ENCODE data around the gene KIF18B.
A peak's percentile ranks its signal among the peaks of the same experiment; 100 is the strongest.

The KIF18B gene

GRCh38 chr17:44905006-44906000 lies 42.3 kb downstream of the KIF18B start:
- DNase-seq (ENCODE audit: low spot score) = no peak

DNA sequence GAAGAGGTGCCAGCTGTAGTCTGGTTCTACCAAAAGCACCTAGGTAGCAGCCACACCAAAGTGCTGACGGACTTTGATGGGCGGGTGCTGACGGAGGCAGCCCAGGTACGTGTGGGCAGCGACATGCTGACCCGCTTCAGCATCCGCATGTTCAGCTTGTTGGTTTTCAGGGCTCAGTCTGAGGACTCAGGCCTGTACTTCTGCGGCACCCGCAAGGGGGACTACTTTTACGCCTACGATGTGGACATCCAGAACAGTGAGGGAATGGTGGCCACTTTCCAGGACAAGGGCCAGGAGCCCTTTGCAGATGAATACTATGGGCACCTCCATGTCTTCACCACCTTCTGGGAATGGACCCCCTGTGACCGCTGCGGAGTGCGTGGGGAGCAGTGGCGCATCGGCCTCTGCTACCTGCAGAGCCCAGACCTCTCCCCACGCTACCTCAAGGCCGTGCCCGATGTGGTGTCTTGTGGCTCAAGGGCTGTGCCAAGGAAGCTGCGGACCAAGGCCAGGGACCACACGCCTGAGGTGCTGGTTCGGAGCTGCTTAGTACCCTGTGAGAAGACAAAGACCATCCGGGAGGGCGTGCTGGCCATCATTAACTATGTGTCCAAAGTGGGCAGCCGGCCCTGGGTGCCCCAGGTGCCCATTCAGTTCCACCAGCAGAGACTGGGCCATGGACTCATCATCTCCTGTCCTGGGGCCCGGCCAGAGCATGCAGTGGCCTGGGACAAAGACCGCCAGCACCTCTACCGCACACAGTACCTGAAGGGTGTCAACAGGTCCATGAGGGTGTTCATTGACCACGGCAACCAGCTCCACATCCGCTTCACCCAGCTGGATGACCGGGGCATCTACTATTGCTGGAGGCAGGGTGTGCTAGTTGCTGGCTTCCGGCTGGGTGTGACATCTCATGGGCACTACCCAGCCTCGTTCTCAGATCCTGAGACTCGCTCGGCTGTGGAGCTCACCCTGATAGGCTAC lies 43.3 kb downstream of the KIF18B start:
- no peak for DNase-seq (ENCODE audit: low spot score)

DNA sequence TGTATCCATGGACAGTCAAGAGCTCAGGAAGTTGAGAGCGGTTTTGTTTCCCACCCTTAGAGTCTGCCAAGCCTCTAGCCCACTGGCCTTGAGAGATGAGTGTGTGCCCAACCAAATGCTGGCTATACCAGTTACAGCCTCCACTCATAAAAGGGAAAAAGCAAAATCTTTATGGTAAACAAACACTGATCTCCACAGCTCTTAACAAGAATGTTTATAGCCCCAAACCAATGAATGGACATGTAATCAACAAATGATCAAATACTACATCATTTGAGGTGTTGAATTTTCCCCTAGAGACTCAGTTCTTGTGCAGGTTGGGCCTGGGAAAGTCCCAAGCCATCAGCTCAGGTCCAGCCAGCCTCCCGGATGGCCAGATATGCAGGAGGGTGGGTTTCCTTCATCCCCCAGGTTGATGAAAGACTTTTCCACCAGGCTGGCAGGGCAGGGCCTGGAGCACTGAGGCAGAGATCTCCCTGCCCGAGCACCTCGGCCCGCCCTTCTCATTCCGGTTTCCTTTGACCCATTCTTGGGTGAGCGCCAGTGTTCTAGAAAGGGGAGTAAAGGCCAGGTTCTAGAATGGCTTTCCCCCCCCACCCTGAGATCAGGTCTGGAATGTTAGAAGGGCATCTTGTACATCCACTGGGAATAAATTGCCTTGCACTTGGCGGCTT lies 44.4 kb downstream of the KIF18B start:
- no peak for DNase-seq (ENCODE audit: low spot score)

DNA sequence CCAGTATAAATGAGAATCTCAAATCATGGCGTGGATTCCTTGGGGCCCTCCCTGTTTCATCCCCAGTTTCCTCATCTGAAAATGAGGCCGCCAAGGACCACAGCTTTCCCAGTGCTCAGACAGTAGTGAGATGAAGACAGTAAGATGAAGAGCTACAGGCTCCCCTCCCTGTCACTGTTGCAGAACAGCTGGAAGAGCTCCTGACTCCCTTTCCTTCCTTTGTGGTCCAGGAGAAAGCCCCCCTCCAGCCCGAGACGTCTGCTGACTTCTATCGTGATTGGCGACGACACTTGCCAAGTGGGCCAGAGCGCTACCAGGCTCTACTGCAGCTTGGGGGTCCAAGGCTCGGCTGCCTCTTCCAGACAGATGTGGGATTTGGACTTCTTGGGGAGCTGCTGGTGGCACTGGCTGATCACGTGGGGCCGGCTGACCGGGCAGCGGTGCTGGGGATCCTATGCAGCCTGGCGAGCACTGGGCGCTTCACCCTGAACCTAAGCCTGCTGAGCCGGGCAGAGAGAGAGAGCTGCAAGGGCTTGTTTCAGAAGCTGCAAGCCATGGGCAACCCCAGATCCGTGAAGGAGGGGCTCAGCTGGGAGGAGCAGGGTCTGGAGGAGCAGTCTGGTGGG lies 45.3 kb downstream of the KIF18B start:
- no peak for DNase-seq (ENCODE audit: low spot score)

DNA sequence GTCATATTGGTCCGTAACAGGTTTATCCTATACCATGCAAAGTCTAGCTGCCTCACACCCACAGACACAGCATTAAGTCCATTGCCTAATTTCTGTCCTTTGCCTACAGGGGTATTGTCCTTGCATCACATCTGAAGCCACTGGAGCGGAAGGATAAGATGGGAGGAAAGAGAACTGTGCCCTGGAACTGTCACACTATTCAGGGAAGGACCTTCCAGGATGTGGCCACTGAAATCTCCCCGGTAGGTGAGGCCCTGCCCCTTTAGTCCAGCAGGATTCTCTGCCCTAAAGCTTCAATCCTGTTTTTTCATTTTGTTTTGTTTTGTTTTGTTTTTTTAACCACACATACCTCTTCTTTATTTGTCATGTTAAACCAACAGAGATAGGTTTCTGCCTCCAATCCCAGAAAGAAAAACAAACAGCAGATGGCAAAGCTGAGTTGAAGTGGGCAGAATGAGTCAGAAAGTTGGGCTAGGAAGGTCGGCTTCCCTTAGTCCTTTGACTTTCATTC lies 46.1 kb downstream of the KIF18B start:
- peak; percentile 54 for DNase-seq (ENCODE audit: low spot score)

DNA sequence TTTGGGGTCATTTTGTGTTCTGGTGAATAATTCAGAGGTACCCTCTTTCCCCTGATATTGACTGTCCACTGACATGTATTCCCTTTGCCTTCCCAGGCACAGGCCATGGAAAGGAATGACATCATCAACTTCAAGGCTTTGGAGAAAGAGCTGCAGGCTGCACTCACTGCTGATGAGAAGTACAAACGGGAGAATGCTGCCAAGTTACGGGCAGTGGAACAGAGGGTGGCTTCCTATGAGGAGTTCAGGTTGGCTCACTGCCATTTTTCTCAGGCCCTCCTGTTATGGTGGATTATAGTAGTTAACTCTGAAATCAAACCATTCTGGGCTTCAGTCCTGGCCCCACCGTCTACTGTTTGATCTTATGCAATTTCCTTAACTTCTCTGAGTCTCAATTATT lies 46.7 kb downstream of the KIF18B start:
- peak; percentile 45 for DNase-seq (ENCODE audit: low spot score)

DNA sequence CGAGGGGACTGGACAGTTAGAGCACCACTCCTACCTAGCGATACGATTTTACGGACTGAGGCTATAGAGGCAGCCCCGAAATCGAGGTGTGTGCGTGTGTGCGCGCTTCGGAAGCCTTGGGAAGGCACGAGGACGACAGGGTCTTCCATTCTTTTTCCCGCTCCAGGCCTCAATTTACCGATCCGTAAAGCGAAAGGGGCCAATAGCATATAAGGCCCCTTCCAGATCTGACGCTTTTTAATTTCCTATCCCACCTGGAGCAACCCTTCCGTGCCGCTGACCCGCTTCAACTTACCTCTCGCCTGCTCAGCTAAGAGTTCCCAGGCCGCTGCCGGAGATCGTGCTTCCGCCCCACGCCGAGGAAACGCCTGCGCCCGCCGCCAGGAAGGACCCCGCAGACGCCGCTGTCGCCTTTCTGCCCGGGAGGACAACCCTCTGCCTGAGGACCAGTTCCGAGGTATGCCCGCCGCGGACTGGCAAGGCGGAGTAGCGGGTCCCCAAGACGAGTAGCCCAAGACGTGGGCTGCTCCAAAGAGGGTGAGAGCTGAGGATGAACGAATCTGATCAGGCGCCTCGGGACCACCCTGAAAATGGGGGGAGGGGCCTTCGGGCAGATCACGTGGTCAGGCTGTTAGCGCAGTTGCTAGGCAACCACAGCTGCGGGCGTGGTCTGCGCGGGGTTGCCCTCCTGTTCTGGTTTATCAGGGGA lies 48.3 kb downstream of the KIF18B start, which contains the start of gene EFTUD2:
Gene EFTUD2 (minus strand): TSS at position 372 of the 709 bp plus-strand sequence. CDS start 4,924 bp downstream, outside the sequence.
- DNase-seq (ENCODE audit: low spot score) = peak; percentile 95

- DNase-seq (ENCODE audit: low spot score) = no peak
These were observed 48.9 kb downstream of the KIF18B start for GRCh38 chr17:44898768-44899073.

DNA sequence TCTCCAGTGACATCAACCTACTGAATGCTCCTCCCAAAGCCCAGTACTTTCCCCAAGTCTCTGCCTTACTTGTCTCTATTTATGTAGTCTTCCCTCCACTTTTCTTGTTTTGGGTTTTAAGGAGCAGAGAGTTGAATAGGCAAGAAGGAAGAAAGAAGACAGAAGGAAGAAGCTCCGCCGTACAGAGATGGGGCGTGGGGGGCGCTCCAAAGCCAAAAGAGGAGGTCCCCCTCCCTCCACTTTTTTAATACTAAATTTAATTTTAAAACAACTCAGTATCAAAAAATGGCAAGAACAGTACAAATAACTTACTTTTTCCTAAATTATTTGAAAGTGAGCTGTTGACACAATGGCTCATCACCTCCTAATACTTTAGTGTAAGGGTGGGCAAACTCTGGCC lies 52.9 kb downstream of the KIF18B start:
- DNase-seq (ENCODE audit: low spot score) = no peak

DNA sequence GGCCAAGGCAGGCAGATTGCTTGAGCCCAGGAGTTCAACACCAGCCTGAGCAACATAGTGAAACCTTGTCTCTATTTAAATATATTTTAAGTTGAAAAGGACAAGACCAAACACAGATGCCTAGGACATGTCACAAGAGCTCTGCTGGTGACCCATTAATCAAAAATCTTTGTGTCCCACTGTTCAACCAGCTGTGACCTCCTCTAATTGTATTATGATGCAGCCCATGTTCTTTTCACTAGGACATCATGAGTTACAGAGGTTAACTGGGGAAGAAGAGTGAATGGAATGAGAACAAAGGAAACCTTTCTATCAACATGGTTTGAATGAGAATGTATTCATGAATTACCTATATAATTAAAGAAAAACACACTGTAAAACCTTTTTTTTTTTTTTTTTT lies 55.3 kb downstream of the KIF18B start:
- DNase-seq (ENCODE audit: low spot score) = no peak

- no peak for DNase-seq (ENCODE audit: low spot score)
These were observed 58.6 kb downstream of the KIF18B start for GRCh38 chr17:44889003-44889402.

DNA sequence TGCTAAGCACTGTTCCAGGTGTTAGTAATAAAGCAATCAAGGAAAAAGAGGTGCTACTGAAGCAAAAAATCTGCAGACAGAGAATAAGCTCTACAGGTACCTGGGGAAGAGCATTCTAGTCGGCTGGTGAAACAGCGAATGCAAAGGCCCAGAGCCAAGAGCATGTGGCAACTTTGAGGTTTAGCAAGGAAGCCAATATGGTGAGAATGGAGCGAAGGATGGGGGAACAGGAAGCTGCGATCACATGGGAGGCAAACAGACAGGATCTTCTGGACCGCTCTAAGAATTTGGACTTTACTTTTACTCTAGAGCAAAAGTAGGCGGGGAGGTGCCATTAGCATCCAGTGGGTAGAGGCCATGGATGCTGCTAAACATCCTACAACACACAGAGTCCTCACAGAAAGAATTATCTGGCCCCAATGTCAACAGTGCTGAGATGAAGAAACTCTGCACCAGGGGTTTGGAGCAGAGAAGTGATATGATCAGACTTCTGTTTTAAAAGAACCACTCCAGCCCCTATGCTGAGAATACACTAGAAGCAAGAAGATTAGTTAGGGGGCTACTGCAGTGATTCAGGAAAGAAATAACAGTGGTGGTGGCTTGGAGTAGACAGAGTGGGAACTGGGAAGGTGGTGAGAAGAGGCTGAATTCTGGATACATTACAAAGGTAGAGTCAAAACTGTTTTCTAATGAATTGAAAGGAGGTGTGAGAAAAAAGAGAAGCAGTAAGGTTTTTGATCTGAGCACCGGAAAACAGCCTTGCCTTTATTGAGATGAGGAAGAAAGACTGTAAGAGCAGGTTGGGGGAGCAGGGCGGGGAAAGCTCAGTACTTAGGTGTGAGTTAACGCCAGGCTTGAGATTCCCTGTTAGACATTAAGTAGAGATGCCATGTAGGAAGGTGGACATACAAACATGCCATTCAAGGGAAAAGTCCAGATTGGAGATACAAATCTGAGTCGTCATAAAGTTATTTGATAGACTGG lies 59.3 kb downstream of the KIF18B start:
- no peak for DNase-seq (ENCODE audit: low spot score)

DNA sequence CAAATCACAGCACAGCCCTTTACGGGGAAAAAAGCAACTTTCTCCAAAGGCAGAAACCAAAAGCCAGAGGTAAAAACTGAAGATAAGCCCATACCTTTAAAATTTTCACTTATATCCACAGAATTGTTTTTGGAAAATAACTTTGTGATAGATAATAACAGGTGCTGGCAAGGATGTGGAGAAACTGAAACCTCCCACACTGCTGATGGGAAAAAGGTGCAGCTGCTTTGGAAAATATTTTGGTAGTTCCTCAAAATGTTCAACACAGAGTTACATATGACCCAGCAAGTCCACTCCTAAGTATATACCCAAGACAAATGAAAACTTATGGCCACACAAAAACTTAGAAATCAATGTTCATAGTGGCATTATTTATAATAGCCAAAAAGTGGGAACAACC lies 60.6 kb downstream of the KIF18B start:
- no peak for DNase-seq (ENCODE audit: low spot score)

- no peak for DNase-seq (ENCODE audit: low spot score)
These were observed 62.6 kb downstream of the KIF18B start for GRCh38 chr17:44884941-44885340.

DNA sequence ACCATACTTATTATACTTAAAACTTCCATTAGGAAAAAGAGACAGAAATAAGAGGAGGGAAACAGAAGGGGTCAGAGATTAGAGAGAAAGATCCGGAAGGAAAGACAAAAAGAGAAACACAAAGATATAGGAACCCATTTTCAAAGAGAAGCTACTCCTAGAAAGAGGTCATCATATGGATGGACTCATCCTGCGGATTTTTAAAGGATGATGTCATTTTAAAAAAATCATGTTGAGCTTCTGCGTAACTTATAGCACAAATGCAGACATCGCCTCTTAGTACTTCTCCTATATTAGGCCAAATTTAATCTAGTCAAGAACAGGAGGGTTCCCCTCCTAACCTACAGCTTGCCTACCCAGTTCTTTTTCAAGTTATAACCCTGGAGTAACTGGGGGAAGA lies 66.4 kb downstream of the KIF18B start:
- no peak for DNase-seq (ENCODE audit: low spot score)

DNA sequence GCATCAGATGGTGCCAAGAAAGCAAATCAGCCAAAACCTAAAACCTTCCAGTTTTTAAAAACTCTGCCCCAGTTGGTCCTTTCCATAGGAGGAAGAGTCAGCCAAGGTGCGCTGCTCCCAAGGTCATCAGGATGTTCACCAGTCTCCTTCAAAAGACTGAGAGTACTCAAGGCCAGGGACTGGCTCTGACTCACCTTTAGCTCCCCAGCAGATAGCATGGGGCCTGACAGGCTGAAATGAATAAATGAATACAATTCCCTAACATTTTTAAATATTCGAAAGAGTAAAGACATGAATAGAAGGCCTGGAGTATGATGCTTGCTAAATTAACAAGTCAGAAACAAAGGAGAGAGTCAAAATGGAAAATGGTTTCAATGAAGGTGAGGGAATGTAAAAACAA lies 67.5 kb downstream of the KIF18B start:
- DNase-seq (ENCODE audit: low spot score) = no peak

DNA sequence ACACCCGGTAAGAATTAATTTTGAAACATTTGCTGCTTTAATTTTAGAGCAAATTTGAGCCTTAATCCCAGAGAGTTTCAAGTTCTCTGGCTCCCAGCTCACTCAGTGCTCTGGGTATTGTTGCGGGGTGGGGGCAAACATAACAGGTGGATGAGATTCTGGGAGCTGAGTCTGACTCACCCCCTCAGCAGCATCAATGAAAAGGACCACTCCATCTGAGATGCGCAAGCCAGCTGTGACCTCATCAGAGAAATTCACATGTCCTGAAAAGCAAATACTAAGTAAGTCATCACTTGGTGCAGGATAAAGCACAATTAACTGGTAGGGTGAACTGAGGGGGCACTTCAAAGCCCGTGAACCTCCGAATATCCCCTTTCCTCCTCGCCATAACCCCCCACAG lies 68.2 kb downstream of the KIF18B start:
- DNase-seq (ENCODE audit: low spot score) = no peak

DNA sequence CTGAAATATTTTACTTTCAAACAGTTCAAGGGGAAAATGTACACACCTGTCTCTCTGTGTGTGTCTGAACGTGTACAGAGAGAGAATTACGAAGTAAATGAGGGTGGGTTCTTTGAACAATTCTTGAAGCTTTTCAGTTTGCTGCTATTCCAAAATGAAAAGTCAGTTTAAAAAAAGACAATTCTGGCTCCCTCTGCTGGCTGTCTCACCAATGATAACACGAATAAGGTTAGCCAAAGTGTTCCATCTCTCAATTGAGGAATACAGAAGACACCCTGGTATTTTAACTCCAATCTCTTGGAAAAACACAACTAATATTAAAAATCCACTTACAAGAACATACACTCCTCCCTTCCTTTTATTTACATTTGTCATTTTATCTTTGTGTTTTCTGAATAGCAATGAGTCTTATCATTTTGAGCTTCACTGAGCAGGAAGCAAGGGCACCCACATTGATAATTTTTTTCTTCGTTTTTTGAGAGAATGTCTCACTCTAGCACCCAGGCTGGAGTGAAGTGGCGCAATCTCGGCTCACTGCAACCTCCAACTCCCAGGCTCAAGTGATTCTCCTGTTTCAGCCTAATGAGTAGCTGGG lies 68.8 kb downstream of the KIF18B start:
- peak; percentile 62 for DNase-seq (ENCODE audit: low spot score)

DNA sequence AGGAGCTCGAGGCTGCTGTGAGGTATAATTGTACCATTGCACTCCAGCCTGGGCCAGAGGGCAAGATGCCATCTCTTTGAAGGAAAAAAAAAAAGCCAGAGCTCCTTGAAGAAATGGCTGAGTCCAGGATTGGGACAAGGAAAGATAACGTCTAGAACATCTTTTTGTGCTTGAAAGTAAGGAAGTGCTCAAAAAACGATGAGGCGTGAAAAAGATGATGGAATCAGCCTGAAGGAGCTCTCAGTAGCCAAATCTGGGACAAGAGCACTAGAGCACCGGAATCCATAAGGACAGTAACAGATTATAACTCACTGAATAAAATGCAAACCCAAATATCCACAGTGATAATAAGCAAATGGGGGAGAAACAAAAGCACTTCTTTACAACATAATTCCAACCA lies 70.5 kb downstream of the KIF18B start:
- DNase-seq (ENCODE audit: low spot score) = no peak
